Activated CD4-positive, alpha-beta T cell treated with anti-CD3 and anti-CD28 coated beads, Interleukin-2, amount 50 U/mL, for 1 hour (primary cell): ENCODE results near the gene CNN1.
"Not testable (repeated sequence)": the region's sequence is repeated elsewhere in the genome, so short reads cannot be mapped to it uniquely, and the experiment has no call there.

Source experiments
- DNase-seq: peaks from one replicate; pipeline ENCODE4 v3.0.0-alpha.2; 2020

Gene CNN1

DNA sequence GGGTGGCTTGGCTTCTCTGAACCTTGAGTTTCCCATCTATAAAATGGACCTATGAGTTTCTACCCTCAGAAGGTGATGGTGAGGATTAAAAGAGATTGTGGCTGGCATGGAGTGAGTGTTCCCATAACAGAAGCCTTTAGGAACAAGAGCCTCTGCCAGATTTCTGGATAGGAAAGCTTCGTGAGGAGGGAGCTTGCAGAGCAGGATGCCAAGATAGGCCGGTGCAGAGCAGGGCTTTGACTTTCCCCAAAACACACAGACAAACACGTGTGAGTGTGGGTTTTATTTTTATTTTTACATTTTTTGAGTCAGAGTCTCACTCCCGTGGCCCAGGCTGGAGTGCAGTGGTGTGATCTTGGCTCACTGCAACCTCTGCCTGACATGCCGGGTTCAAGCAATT is 3.7 kb upstream of the CNN1 start:
- no peak for DNase-seq

DNA sequence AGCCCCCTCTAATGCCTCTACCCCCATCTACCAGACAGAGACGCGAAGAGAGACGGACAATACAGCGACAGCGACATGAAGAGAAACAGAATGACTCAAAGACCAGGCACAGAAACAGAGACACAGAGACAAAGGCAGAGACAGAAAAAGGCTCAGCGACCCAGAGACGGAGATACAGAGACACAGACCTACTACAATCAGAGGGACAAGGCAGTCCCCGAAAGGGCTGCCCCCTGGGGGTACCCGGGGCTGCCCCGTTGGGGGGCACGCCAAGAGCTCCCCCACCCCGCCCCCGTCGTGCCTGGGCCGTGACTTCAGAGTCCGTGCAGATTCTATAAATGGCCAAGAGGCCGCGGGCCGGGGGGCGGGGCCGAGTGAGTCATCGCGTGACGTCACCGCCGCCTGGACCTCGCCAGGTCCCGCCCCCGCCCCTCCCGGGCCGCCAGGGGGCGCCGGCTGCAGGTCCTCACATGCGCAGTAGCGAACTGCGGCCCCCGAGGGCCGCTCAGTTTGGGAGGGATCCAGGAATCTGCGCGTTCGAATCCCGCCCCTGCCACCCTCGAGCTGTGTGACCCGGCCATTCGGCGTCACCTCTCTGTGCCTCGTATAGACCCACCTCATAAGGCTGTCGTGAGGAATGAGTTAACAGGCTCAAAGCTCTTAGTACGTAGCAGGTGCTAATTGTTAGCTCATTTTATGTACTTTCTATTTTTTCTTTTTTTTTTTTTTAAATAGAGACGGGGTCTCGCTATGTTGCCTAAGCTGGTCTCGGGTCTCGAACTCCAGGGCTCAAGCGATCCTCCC is 2.7 kb upstream of the CNN1 start:
- DNase-seq: peak; percentile 80

DNA sequence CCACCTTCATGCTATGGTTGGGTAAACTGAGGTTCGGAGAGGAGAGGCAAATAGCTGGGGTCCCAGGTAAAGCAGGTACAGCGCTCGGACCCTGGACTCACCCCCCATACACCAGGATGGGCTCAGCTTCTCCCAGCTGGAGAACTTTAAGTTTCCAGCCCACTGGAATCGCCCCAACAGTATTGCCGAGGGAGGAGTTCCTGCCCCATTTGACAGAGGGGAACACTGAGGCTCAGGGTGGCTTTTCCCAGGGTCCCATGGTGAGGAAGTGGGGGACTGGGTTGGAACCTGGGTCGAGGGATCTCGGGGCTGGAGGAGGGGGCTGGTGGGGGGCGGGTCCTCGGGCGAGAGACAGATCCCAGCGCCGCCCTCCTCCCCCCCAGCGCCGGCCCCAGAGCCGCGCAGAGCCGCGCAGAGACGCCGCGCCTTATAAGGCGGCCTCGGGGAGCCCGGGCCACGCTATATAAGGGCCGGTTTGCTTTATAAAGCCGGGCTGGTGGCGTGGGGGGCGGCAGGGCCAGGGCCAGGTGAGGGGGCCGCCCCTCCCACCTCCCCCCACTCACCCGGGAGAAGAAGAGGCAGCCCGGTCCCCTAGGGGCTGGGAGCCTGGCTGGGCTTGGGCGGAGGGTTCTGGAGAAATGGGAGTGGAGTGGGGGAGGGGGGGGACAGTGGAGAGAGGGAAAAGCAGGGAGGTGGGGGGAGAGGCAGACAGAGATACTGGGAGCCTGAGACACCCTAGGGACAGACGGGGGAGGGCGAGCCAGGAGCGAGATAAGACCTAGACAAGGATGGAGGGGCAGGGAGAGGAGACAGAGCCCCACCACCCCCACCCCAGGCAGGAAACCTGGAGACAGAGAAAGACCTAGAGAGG is 1.1 kb downstream of the CNN1 start:
- DNase-seq: no peak

DNA sequence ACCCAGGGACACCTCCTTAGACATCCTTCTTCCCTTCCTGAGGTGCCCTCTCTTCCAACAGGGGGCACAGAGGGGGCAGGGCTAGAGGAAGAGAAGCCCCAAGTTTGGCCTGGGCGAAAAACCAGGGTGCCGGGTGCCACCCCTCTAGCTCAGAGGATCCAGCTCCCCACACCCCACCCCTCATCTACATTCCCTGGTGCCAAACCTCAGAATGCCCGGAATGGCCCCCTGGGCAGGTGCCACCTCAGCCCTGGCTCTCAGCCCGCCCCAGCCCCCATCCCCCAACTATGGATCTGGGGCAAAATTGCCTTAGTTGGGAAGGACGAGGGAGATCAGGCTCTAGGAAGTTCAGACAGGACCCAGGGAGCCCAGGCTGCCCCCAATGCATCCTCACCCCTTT is 2.0 kb downstream of the CNN1 start:
- DNase-seq: no peak

DNA sequence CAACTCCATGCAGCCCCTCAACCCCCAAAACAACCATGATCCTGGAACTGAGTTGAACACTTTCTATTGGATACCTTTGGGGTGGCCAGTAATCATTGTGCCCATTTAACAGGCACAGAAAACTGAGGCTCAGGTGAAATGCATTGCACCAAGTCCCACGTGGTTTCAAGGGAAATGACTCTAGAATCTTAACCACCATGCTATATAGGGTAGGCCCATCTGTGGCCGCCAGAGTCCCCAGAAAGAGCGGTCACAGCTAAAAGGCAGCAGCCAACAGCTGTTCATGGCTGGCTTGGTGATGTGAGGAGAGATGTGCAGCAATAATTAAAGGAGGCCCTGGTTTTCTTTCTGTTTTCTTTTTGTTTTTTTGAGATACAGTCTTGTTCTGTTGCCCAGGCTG is 2.6 kb downstream of the CNN1 start:
- DNase-seq: no peak

DNA sequence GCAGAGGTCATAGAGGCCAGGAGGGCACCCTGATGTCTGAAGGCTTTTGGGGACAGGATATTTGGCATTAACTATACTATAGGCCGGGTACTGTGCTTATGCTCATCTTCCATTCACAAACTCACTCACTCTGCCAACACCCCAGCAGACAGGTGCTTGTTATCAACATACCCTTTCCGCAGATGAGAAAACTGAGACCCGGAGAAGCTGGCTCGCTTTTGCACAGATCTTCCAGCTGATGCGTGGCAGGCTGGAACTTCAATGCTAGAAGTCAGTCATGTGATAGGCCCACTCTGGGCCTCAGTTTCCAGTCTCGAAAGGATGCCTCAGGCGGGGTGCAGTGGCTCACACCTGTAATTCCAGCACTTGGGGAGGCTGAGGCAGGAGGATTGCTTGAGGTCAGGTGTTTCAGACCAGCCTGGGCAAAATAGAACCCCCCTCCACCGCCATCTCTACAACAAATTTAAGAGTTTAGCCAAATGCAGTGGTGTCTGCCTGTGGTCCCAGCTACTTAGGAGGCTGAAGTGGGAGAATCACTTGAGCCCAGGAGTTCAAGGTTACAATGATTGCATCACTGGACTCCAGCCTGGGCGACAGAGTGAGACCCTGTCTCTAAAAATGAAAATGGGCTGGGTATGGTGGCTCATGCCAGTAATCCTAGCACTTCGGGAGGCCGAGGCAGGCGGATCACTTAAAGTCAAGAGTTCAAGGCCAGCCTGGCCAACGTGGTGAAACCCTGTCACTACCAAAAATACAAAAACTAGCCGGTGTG is 9.5 kb downstream of the CNN1 start:
- no peak for DNase-seq

DNA sequence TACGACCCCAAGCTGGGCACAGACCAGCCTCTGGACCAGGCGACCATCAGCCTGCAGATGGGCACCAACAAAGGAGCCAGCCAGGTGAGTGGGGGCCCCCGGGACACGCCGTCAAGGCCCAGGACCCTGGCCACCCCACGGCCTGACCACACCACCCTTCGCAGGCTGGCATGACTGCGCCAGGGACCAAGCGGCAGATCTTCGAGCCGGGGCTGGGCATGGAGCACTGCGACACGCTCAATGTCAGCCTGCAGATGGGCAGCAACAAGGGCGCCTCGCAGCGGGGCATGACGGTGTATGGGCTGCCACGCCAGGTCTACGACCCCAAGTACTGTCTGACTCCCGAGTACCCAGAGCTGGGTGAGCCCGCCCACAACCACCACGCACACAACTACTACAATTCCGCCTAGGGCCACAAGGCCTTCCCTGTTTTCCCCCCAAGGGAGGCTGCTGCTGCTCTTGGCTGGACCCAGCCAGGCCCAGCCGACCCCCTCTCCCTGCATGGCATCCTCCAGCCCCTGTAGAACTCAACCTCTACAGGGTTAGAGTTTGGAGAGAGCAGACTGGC is 10.8 kb downstream of the CNN1 start:
- DNase-seq: no peak

DNA sequence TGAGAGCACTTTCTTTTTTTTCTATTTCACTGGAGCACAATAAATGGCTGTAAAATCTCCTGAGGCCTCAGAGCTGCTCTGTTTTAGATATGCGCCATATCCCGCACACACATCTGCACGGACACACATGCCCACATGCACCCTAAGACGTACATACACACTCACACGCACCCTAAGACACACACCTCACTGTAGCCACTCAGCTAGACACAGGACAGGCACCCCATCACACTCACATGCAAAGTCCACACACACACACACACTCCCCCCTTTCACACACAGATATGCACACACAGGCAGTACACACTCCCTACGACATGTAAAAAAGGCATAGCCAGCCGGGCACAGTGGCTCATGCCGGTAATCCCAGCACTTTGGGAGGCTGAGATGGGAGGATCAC is 11.6 kb downstream of the CNN1 start:
- DNase-seq: no peak

DNA sequence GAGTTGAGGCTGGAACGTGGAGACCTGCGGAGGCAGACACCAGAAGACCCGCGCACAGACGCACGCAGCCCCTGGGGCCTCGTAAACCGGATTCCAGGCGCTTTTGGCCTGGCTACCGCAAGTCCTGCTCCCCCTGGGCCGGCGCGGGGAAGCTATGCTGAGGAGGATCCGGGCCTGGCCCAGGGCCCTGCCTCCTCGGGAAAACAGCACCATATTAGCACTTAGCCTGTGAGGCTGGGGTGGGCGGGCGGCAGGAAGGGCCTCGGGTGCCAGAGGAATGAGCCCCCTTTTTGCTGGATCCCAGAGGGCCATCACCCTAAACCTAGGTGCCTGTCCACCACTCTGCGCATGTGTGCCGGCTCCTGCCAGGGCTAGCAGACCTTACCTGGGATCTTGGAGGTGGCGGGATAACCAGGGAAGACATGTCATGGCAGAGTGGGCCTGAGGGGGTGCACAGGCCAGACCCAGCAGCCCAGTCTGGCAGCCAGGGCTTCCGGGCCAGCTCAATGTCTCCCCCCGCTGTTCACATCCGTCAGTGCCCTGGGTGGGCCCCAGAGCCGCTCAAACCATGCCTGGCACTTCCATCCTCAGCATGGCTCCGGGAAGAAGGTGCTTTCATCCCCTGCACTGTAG is 13.1 kb downstream of the CNN1 start:
- no peak for DNase-seq

DNA sequence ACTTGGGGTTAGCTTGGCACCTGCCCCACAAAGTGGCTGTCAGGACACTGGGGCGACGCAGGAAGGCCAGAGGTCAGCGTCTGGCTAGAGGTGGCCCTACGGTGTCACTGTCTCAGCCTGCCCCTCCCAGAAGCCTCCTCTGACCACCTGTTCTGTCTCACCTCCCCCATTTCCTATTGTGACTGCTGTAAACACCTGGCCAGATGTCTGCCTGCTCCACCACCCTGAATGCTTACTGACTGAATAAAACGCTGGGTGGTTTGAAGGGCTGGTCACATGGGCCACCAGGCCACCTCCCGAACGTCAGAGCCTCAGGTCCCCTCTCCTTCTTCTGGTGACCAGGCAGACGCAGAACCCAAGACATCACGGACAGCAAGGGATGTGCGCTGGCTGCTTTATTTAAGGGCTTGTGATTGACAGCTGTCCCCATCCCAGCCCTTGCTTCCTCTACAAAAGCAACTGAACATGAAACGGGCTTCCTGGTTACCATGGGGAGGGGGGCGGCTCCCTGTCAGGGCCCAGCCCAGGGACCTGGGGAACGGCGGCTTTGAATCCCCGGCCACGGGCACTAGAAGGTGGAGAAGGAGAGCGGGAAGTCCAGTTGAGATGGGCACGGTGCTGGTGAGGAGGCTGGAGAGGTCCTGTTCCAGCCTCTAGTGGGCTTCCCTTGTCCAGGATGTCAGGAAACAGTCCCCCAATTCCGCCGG is 14.2 kb downstream of the CNN1 start:
- DNase-seq: no peak

DNA sequence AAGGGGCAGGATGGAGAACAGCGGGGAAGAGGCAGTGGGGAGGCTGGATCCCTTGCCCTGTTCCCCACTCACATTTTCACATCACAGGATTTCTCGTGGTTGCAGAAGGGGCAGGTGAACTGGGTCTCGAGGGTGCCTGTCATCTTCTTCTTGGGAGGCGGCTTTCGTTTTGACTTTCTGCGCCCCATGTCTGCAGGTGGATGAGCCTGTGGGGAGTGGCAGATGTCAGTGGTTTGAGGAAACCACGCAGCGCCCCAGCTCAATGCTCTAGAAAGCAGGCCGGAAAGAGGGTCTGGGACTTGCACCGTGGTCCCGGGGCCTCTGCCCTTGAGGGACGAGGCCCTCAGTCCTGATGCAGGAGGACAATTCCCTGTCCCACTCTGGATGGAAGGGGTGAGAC is 15.5 kb downstream of the CNN1 start:
- DNase-seq: no peak

DNA sequence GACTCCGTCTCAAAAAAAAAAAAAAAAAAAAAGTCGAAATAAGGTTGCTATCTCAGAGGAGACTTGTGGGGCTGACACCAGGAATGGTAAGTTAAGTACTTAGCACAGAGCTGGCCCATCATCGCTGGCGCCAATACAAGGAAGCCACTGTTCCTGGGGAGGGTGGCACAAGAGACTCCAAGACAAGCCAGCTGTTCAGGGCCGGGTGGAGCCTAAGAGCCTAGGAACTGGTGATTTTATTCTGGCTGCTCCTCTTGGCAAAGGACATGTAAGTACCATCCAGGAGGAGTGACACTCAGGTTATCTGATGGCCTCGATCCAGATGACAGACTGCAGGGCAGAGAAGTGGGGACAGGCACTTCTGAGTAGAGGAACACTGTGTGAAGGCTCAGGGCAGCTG is 16.6 kb downstream of the CNN1 start:
- DNase-seq: no peak

DNA sequence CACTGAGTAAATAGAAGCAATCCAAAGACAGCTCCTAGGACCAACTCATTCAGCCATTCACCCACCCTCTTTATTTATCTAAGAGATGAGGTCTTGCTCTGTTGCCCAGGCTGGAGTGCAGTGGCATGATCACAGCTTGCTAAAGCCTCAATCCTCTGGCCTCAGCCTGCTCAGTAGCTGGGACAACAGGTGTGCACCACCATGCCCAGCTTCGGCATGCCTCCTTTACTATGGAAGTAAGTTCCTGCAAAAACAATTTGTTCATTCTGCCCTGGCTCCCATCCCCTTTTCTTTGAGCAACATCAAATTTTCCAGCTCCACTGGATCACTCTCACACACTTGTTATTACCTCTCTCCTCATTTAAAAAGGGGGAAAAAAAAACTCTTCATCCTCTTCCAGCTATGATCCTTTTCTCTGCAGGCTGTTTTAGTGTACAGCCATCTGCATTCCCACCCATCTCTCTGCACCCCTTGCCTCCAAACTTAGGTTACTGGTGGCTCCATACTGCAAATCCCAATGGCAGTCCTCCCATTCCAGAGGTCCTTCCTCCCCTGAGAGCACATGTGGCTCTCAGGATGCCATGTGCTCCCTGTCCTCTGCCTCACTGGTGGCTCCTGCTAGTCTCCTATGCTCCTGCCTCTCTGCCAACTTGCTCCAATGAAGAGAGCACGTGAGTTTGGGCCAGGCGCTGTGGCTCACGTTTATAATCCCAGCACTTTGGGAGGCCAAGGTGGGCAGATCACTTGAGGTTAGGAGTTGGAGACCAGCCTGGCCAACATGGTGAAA is 18.2 kb downstream of the CNN1 start:
- no peak for DNase-seq

DNA sequence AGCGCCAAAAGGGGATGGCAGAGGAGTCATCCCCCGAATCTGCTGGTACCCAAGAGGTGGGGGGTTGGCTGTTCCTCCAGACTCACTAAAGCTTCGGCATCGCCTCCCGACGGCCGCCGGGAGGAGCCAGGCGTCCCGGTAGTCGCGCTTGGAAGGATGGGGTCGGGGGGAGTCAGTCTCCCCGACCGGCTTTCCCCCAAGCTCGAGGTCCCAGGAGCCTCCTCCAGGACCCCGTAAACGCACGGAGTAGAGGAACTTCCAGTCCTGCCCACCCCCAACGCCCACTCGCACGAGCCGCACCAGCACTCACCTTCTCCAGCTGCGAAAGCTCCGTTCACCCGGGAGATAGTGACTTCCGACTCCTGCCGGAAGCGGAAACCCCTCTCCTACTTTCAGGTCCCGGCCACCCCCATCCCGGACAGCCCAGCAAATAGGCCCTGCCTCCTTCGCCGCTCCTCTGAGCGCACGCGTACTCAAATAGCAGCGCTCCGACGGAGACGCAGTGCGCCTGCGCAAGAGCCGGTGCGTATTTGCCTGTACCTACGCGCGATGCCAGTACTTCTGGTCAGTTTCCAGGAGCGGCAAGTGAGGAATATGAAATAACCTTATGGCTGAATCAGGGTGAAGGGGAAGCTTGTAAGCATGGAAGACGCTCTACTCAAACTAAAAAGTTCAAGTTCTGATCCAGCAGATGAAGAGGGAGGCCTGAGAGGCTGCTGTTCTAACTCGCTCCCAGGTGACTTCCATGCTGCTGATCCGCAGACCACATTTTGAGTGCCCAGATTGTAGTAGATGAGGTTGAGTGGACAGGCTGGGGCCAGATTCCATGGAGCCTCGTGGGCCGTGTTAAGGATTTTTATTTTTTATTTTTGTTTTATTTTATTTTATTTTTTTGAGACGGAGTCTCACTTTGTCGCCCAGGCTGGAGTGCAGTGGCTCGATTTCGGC is 20.5 kb downstream of the CNN1 start, which contains the start of gene ELOF1:
TSS of gene ELOF1 (minus strand) at position 350 of the 948 bp plus-strand sequence. CDS start 4,883 bp downstream, outside the sequence.
- DNase-seq: peak; percentile 96

DNA sequence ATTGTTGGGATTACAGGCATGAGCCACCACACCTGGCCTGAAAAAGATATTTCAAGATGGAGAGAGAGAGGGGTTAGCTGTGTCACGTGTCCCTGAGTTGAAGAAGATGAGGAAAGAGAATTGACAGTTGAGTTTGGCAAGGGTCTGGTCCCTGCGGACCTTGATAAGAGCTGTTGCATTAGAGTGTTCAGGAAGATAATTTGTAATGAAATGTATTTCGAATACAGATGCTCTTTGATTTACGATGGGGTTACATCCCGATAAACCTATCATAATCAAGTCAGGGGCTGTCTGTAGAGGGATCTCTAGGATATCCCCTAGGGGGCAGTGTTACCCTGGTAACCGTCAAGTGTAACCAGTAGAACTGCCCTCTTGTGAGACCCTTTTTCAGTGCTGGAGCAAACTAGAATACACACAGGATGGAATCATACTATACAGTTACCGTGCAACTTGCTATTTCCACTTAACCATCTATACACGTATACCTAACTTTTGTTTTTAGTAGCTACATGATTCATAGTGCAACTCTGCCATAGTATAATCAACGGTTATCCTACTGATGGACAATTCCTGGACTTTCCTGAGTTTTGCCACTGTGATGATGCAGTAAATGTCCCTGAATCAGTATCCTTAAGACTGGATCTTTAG is 21.9 kb downstream of the CNN1 start:
- DNase-seq: peak; percentile 46

DNA sequence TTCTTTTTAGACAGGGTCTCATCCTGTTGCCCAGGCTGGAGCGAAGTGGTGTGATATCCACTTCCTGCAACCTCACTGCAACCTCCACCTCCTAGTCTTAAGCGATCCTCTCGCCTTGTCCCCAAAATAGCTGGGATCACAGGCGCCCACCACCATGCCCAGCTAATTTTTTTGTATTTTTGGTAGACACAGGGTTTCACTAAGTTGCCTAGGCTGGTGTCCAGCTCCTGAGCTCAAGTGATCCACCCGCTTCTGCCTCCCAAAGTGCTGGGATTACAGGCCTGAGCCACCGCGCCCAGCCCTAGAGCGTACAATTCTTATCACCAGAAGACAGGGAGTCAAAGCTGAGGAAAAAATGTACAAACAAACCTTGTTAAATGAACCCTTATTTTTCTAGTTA is 24.9 kb downstream of the CNN1 start:
- DNase-seq: no peak

DNA sequence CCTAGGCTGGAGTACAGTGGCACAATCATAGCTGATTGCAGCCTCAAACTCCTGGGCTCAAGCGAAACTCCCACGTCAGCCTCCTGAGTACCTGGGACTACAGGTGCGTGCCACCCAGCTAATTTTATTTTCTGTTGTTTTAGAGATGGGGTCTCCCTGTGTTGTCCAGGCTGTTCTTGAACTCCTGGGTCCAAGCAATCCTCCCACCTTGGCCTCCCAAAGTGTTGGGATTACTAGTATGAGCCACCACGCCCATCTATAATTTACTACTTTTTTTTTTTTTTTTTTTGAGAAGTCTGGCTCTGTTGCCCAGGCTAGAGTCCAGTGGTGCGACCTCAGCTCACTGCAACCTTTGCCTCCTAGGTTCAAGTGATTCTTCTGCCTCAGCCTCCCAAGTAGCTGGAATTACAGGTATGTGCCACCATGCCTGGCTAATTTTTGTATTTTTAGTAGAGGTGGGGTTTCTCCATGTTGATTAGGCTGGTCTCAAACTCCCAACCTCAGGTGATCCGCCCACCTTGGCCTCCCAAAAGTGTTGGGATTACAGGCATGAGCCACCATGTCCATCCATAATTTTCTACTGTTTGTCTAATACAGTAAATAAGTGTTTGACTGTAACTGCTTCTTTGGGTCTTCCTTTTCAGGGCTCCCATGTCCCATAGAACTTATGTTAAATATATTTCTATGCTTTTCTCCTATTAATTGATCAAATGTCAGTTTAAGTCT is 25.6 kb downstream of the CNN1 start:
- DNase-seq: not testable (repeated sequence)

DNA sequence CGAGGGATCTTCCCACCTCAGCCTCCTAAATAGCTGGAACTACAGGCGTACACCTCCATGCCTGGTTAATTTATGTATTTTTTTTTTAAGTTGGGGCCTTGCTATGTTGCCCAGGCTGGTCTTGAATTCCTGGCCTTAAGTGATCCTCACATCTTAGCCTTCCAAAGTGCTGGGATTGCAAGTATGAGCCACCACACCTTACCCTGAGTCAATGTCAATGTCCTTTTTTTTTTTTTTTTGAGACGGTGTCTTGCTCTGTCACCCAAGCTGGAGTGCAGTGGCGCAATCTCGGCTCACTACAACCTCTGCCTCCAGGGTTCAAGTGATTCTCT is 27.0 kb downstream of the CNN1 start:
- not testable (repeated sequence) for DNase-seq

DNA sequence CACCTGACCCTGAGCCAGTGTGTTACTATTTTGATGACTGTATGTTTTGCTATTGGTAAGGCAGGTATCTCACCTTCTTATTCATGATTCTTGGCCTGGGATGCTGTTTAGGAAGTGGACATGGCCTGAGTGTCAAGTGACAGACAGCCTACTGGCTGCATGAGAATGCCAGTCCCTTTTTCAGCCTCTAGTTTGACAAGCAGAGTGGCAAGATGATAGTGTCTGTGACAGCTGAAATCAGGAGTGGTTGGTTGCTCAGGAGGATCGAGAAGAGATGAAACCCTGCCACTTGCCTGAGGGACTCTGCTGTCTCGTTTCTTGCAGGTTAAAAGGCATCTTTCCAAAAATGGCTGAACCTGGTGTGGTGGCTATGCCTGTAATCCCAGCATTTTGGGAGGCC is 27.5 kb downstream of the CNN1 start:
- DNase-seq: no peak
